ENCODE data around the gene GCNT4. TPM values are rescaled to one million over a fixed set of nuclear protein-coding genes. Genes with fewer than 3 reads are reported as not detected.

GCNT4 gene
- total and polyA plus RNA-seq, 2 of the 8 experiments (the other 6 are each of a cell fraction or from before 2014, with no cell fraction given) = 1.1 to 14.5 TPM

- Histone ChIP-seq H3K9ac (replicated peaks in 1 of 4; ENCODE audit: extremely low read depth in 1 of 4, low read depth in 3 of 4, low read length in 3 of 4) (no peak overlapping the region), H2AFZ (ENCODE audit: low read length) (no peak overlapping the region), H2BK20ac (ENCODE audit: low read length) (no peak overlapping the region), H3K79me1 (ENCODE audit: low read depth, low read length) (no peaks in the 10 kb centered on the region; the same call in 1 of the 2 replicates), H2BK5ac (ENCODE audit: low read depth, low read length) (no peak overlapping the region), H3K4me2 (ENCODE audit: insufficient read depth in 1 of 2, low read depth in 2 of 2, low read length in 2 of 2) (no peak overlapping the region), H4K8ac (ENCODE audit: extremely low read depth, insufficient read depth, low read length) (no peak overlapping the region), H3K14ac (ENCODE audit: insufficient read length) (no peak overlapping the region), H2BK15ac (ENCODE audit: low read length) (no peak overlapping the region), H3K23ac (ENCODE audit: insufficient read length) (no peak overlapping the region), H3K79me2 (ENCODE audit: control insufficient read depth in 1 of 2, insufficient read depth in 2 of 2, low read length in 2 of 2) (no peaks in the 10 kb centered on the region), H4K5ac (ENCODE audit: insufficient read length, low read depth, low read length) (no peak overlapping the region), H3K4me1 (replicated peaks in 1 of 4; ENCODE audit: control insufficient read depth in 3 of 4, insufficient read depth in 4 of 4, low read length in 3 of 4) (peaks cover 0 to 3% (median 0%) of the 10 kb centered on the region in 4 experiments; a peak in 2 of 7 replicates), H3K4ac (replicated peaks; ENCODE audit: insufficient read length, low read depth, low read length) (no peak overlapping the region), H3K4me3 (ENCODE audit: extremely low read depth in 1 of 4, insufficient read depth in 2 of 4, low read depth in 3 of 4, low read length in 4 of 4) (no peak overlapping the region), H2AK5ac (ENCODE audit: low read depth, low read length) (no peak overlapping the region), H3K23me2 (ENCODE audit: low read depth, low read length) (no peaks in the 10 kb centered on the region; the same call in 1 of the 2 replicates), H4K91ac (replicated peaks; ENCODE audit: insufficient read length, low read length) (no peak overlapping the region), H2BK120ac (replicated peaks; ENCODE audit: low read depth, low read length) (no peak overlapping the region), H3K9me3 (ENCODE audit: insufficient read depth in 2 of 2, low read depth in 1 of 2, low read length in 1 of 2) (no peaks in the 10 kb centered on the region), H4K20me1 (replicated peaks in 1 of 2; ENCODE audit: control insufficient read depth in 1 of 2, insufficient read depth in 2 of 2, low read length in 2 of 2) (no peaks in the 10 kb centered on the region), H3K27ac (ENCODE audit: low read depth, low read length) (no peak overlapping the region), H3K36me3 (ENCODE audit: control insufficient read depth in 2 of 4, insufficient read depth in 4 of 4, low read length in 3 of 4) (no peaks in the 10 kb centered on the region; a peak in 1 of 8 replicates), H3K18ac (ENCODE audit: extremely low read depth, low read length) (no peak overlapping the region), H2BK12ac (ENCODE audit: low read depth, low read length) (no peak overlapping the region), H3K56ac (replicated peaks; ENCODE audit: insufficient read length, low read depth, low read length) (no peak overlapping the region), H3K27me3 (replicated peaks in 1 of 4; ENCODE audit: control insufficient read depth in 3 of 4, extremely low read depth in 1 of 4, insufficient read depth in 3 of 4, low read length in 3 of 4) (no peaks in the 10 kb centered on the region)
- TF ChIP-seq JUND (IDR thresholded peaks at IDR 0.05; ENCODE audit: low read length) = 0 out of 2 replicates have a peak, but pooled peaks have one; percentile 47
- TF ChIP-seq TAF1 (IDR thresholded peaks at IDR 0.05; ENCODE audit: low read depth, low read length) = no peak
- DNase-seq (ENCODE audit: low read depth in 1 of 2, low spot score in 2 of 2) (no peak), FAIRE-seq (peak; percentile 36)
- POLR2A ChIA-PET (ENCODE audit: partially characterized antibody) = interaction anchor here (0.5 kb wide), 1 partner anchor 603 kb away, joined by 3 read pairs; no protein-coding TSS in a partner anchor
- WGBS, 2 experiments (ENCODE audit: extremely low coverage in 1 of 2, insufficient coverage in 1 of 2, insufficient read length in 1 of 2, insufficient replicate concordance in 2 of 2, low coverage in 1 of 2, low lambda C conversion rate in 2 of 2, missing lambda C conversion rate in 1 of 2) = 81% methylated on average over 4 of the region's 4 CpGs; no CpG with 5 or more reads in 1 of the 2 experiments
- CTCF ChIA-PET (ENCODE audit: partially characterized antibody) = interaction anchor here (0.6 to 2.8 kb wide), 4 partner anchors 12 to 200 kb away, joined by 3 to 17 read pairs (median 4); no protein-coding TSS in a partner anchor
Observed at GRCh38 chr5:75037106-75037505, 15.3 kb downstream of the GCNT4 start.
